GM12878 (cell line): ENCODE measurements around the gene BOLA2B. TPM values are rescaled to one million over a fixed set of nuclear protein-coding genes. Genes with fewer than 3 reads are reported as not detected.

Experiments used
- ATF7 ChIP-seq: fragments of 450-650 bp; IDR thresholded peaks from 2 replicates; pipeline ENCODE4 v1.6.1; 2016; ENCODE audit warnings: low read depth, mild to moderate bottlenecking
- CHD2 ChIP-seq: IDR thresholded peaks from 2 replicates; pipeline ENCODE4 v1.6.1; 2011; ENCODE audit warnings: low read depth, low read length, improper control_type of control experiment, borderline replicate concordance
- EED ChIP-seq: sonication (generic); IDR thresholded peaks from 2 replicates; pipeline ENCODE4 v1.6.1; 2016; ENCODE audit warnings: antibody characterized with exemption, low read depth
- EGR1 ChIP-seq, 2 experiments: IDR thresholded peaks; 1 replicate in 1 of 2; 2 replicates in 1 of 2; pipeline ENCODE4 v1.6.1; 2011 to 2012; ENCODE audit warnings: low read depth in 2 of 2, low read length in 2 of 2, borderline replicate concordance in 1 of 2, mild to moderate bottlenecking in 1 of 2, moderate library complexity in 1 of 2
- HDAC6 ChIP-seq: fragments of 200-600 bp; sonication (generic); IDR thresholded peaks from one replicate; pipeline ENCODE4 v1.8.0; 2017; ENCODE audit warnings: antibody characterized with exemption; ENCODE audit not compliant: unreplicated experiment
- IKZF2 ChIP-seq, 2 experiments: fragments of 450-650 bp; IDR thresholded peaks; 2 replicates each; pipeline ENCODE4 v1.6.1; 2017; ENCODE audit warnings: mild to moderate bottlenecking in 2 of 2, moderate library complexity in 2 of 2
- KDM1A ChIP-seq: fragments of 200-600 bp; sonication (generic); IDR thresholded peaks from 2 replicates; pipeline ENCODE4 v1.6.1; 2016; ENCODE audit warnings: borderline replicate concordance
- NFYA ChIP-seq: IDR thresholded peaks from 2 replicates; pipeline ENCODE4 v1.6.1; 2011; ENCODE audit warnings: low read depth, mild to moderate bottlenecking, low read length, improper control_type of control experiment, borderline replicate concordance
- RFX5 ChIP-seq: IDR thresholded peaks from 2 replicates; pipeline ENCODE4 v1.6.1; 2011; ENCODE audit warnings: low read depth, low read length, improper control_type of control experiment
- SMC3 ChIP-seq: IDR thresholded peaks from 2 replicates; pipeline ENCODE4 v1.6.1; 2011; ENCODE audit warnings: low read length, improper control_type of control experiment, borderline replicate concordance
- ZNF217 ChIP-seq: fragments of 450-650 bp; IDR thresholded peaks from 2 replicates; pipeline ENCODE4 v1.6.1; 2017; ENCODE audit warnings: antibody characterized with exemption, mild to moderate bottlenecking
- polyA plus RNA-seq, 11 experiments: library from polyadenylated mRNA; depleted of rRNA in 4 of 11; unstranded in 6 of 11; stranded (reverse) in 5 of 11; fragments of >200 nt; fragmentation: Nextera tagmentation in 4 of 11; fragmentation: Illumina TruSeq in 1 of 11; extraction: Ambion mirVana in 4 of 11; extraction: Trizol in 1 of 11; gene quantifications; 1 replicate in 1 of 11; 2 replicates in 10 of 11; pipeline versions ENCODE4 v1.2.1 to v1.2.3, GENCODE V29; 2011 to 2016; ENCODE audit warnings: inconsistent platforms in 2 of 11, missing spikeins in 2 of 11, low read depth in 1 of 11
- total RNA-seq, 4 experiments: library from RNA; depleted of rRNA in 3 of 4; stranded (reverse); fragments of >200 nt in 3 of 4; fragmentation: Illumina TruSeq in 1 of 4; extraction: Trizol in 1 of 4; gene quantifications; 2 replicates each; pipeline versions ENCODE4 v1.2.1 to v1.2.3, GENCODE V29; 2013 to 2021
- TF ChIP-seq, protein P1 (sequence below): fragments of 150-350 bp; IDR thresholded peaks from 2 replicates; pipeline ENCODE4 v1.6.1; 2016; ENCODE audit warnings: low read depth, low read length
- TF ChIP-seq, protein P2 (sequence below): fragments of 450-650 bp; IDR thresholded peaks from 2 replicates; pipeline ENCODE4 v1.6.1; 2017; ENCODE audit warnings: mild to moderate bottlenecking, moderate library complexity
- TF ChIP-seq, protein P3 (sequence below): fragments of 450-650 bp; IDR thresholded peaks from 2 replicates; pipeline ENCODE4 v1.6.1; 2016; ENCODE audit warnings: mild to moderate bottlenecking
- TF ChIP-seq, protein P4 (sequence below): fragments of 450-650 bp; IDR thresholded peaks from 2 replicates; pipeline ENCODE4 v1.6.1; 2017; ENCODE audit warnings: borderline replicate concordance
- TF ChIP-seq, protein P5 (sequence below): IDR thresholded peaks from 2 replicates; pipeline ENCODE4 v1.6.1; 2012; ENCODE audit warnings: low read depth, low read length, improper control_type of control experiment

The BOLA2B gene
- total and polyA plus RNA-seq, 10 of the 15 experiments (the other 5 are each of a cell fraction or from before 2014, with no cell fraction given), result 39.9 to 292 (median 130) TPM

DNA sequence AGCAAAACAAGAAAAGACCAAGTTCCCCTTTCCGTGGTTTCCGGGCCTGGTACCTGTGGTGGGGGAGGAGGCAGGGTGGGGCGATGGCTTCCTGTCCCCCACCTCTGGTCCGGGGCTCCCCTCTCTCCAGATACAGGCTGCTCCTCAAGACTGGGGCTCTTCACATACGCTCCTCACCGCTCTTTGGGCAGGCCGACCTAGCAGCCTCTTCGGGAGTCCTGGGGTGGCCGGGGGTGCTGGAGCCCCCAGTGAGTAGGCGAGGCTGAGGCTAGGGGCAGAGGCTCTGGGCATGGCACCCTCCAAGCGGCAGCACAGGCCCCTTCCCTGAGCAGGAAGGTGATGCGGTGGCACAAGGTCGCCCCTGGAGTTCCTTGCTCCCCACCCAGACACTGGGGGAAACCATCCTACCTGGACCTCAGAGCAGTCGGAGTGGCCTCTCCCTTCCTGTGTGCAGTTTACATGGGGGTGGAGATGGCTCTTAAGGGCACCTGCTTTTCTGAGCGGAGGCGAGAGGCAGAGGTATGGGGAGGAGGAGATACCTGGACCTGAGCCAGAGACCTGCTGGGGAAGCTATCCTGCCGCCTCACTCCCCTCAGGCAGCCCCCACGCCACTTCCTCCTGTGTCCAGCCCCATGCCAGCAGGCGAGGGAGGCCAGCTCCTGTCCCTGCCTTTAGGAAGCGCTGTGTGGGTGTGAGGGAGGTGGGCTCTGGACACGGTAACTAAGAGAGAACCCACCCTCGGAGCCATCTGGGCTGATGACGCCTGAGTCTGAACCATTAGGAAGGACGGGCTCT is 9.2 kb downstream of the BOLA2B start (continued):
- TF ChIP-seq, protein P1, sequence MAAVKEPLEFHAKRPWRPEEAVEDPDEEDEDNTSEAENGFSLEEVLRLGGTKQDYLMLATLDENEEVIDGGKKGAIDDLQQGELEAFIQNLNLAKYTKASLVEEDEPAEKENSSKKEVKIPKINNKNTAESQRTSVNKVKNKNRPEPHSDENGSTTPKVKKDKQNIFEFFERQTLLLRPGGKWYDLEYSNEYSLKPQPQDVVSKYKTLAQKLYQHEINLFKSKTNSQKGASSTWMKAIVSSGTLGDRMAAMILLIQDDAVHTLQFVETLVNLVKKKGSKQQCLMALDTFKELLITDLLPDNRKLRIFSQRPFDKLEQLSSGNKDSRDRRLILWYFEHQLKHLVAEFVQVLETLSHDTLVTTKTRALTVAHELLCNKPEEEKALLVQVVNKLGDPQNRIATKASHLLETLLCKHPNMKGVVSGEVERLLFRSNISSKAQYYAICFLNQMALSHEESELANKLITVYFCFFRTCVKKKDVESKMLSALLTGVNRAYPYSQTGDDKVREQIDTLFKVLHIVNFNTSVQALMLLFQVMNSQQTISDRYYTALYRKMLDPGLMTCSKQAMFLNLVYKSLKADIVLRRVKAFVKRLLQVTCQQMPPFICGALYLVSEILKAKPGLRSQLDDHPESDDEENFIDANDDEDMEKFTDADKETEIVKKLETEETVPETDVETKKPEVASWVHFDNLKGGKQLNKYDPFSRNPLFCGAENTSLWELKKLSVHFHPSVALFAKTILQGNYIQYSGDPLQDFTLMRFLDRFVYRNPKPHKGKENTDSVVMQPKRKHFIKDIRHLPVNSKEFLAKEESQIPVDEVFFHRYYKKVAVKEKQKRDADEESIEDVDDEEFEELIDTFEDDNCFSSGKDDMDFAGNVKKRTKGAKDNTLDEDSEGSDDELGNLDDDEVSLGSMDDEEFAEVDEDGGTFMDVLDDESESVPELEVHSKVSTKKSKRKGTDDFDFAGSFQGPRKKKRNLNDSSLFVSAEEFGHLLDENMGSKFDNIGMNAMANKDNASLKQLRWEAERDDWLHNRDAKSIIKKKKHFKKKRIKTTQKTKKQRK, result no peak
- TF ChIP-seq CHD2, result peak; percentile 78
- no peak for TF ChIP-seq RFX5
- TF ChIP-seq ZNF217, result no peak
- TF ChIP-seq NFYA, result no peak
- TF ChIP-seq, protein P2, sequence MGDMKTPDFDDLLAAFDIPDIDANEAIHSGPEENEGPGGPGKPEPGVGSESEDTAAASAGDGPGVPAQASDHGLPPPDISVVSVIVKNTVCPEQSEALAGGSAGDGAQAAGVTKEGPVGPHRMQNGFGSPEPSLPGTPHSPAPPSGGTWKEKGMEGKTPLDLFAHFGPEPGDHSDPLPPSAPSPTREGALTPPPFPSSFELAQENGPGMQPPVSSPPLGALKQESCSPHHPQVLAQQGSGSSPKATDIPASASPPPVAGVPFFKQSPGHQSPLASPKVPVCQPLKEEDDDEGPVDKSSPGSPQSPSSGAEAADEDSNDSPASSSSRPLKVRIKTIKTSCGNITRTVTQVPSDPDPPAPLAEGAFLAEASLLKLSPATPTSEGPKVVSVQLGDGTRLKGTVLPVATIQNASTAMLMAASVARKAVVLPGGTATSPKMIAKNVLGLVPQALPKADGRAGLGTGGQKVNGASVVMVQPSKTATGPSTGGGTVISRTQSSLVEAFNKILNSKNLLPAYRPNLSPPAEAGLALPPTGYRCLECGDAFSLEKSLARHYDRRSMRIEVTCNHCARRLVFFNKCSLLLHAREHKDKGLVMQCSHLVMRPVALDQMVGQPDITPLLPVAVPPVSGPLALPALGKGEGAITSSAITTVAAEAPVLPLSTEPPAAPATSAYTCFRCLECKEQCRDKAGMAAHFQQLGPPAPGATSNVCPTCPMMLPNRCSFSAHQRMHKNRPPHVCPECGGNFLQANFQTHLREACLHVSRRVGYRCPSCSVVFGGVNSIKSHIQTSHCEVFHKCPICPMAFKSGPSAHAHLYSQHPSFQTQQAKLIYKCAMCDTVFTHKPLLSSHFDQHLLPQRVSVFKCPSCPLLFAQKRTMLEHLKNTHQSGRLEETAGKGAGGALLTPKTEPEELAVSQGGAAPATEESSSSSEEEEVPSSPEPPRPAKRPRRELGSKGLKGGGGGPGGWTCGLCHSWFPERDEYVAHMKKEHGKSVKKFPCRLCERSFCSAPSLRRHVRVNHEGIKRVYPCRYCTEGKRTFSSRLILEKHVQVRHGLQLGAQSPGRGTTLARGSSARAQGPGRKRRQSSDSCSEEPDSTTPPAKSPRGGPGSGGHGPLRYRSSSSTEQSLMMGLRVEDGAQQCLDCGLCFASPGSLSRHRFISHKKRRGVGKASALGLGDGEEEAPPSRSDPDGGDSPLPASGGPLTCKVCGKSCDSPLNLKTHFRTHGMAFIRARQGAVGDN, result peak; percentile 1; the same call in 1 of the 2 replicates
- TF ChIP-seq EED, result peak; percentile 46; the same call in 1 of the 2 replicates
- TF ChIP-seq, protein P3, sequence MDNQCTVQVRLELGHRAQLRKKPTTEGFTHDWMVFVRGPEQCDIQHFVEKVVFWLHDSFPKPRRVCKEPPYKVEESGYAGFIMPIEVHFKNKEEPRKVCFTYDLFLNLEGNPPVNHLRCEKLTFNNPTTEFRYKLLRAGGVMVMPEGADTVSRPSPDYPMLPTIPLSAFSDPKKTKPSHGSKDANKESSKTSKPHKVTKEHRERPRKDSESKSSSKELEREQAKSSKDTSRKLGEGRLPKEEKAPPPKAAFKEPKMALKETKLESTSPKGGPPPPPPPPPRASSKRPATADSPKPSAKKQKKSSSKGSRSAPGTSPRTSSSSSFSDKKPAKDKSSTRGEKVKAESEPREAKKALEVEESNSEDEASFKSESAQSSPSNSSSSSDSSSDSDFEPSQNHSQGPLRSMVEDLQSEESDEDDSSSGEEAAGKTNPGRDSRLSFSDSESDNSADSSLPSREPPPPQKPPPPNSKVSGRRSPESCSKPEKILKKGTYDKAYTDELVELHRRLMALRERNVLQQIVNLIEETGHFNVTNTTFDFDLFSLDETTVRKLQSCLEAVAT, result peak; percentile 78
- peak in 1 of 2 experiments; percentile 58; a peak in 2 of 3 replicates for TF ChIP-seq EGR1 (IDR thresholded peaks at IDR 0.05; ENCODE audit: borderline replicate concordance in 1 of 2, low read depth in 2 of 2, low read length in 2 of 2)
- peak in 1 of 2 experiments; percentile 31; a peak in 2 of 4 replicates for TF ChIP-seq IKZF2 (IDR thresholded peaks at IDR 0.05)
- TF ChIP-seq, protein P4, sequence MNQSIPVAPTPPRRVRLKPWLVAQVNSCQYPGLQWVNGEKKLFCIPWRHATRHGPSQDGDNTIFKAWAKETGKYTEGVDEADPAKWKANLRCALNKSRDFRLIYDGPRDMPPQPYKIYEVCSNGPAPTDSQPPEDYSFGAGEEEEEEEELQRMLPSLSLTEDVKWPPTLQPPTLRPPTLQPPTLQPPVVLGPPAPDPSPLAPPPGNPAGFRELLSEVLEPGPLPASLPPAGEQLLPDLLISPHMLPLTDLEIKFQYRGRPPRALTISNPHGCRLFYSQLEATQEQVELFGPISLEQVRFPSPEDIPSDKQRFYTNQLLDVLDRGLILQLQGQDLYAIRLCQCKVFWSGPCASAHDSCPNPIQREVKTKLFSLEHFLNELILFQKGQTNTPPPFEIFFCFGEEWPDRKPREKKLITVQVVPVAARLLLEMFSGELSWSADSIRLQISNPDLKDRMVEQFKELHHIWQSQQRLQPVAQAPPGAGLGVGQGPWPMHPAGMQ, result no peak
- TF ChIP-seq, protein P5, sequence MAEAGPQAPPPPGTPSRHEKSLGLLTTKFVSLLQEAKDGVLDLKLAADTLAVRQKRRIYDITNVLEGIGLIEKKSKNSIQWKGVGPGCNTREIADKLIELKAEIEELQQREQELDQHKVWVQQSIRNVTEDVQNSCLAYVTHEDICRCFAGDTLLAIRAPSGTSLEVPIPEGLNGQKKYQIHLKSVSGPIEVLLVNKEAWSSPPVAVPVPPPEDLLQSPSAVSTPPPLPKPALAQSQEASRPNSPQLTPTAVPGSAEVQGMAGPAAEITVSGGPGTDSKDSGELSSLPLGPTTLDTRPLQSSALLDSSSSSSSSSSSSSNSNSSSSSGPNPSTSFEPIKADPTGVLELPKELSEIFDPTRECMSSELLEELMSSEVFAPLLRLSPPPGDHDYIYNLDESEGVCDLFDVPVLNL, result no peak
- no peak for TF ChIP-seq KDM1A
- TF ChIP-seq HDAC6, result no peak
- no peak for TF ChIP-seq ATF7
- TF ChIP-seq SMC3, result no peak
